ENCODE measurements around the gene MAPKAPK5. TPM values are rescaled to one million over a fixed set of nuclear protein-coding genes. Genes with fewer than 3 reads are reported as not detected.

The MAPKAPK5 gene
- total and polyA plus RNA-seq, 2 of the 13 experiments (the other 11 are each of a cell fraction or from before 2014, with no cell fraction given) = 43.2 to 58.2 TPM

DNA sequence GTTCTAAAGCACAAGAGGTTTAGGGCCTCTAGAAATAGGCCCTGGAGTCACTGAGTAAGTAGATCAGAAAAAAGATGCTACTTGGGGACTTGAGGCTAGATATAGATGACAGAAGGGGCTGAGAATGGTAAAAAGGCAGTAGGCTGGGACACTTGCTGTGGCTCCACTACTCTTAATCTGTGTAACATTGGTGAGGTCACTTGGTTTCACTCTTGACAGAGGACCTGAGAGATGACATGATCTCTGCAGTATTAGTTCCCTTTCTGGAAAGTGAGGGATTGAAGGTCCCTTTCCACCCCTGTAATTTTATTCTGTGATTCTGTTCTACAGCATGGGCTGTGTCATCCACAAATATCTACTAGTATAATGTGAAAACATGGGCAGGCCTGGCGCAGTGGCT, 39.7 kb downstream of the MAPKAPK5 start:
- CTCF ChIA-PET (ENCODE audit: low intra/inter-chr PET ratio, low total read pairs) = no interaction called here
- H2AFZ ChIP-seq (ENCODE audit: low read length) = no peak overlapping the region
- ATAC-seq = no peak
- in situ Hi-C loops (cut with HindIII; ENCODE audit: extremely low pct_ligation_motif_present, low pct_unique_long_range_greater_than_20kb) (no loop called here), intact Hi-C loops (cut with micrococcal nuclease; ENCODE audit: unreplicated experiment) (no loop called here)
- no peak overlapping the region for H3K4me3 ChIP-seq (replicated peaks in 1 of 3; ENCODE audit: insufficient read depth in 1 of 3, low read depth in 2 of 3, low read length in 3 of 3)
- WGBS (ENCODE audit: low lambda C conversion rate) = 90% methylated on average over 1 of the region's 1 CpG
- H3K4me2 ChIP-seq (ENCODE audit: low read depth, low read length) = no peak overlapping the region
- H3K36me3 ChIP-seq (replicated peaks in 1 of 2; ENCODE audit: control insufficient read depth in 1 of 2, insufficient read depth in 2 of 2, low read length in 2 of 2) = peaks cover 32 to 81% of the 10 kb centered on the region in 2 experiments
- H3K9me3 ChIP-seq (ENCODE audit: low read length) = no peaks in the 10 kb centered on the region
- no peak for FAIRE-seq
- H4K20me1 ChIP-seq (ENCODE audit: insufficient read depth, low read length) = no peaks in the 10 kb centered on the region; the same call in 1 of the 2 replicates
- no peak for DNase-seq (ENCODE audit: low spot score)
- no peak overlapping the region for H3K9ac ChIP-seq (ENCODE audit: insufficient read depth, low read depth, low read length)
- POLR2A ChIA-PET = no interaction called here
- H3K4me1 ChIP-seq (ENCODE audit: insufficient read depth, low read length) = no peaks in the 10 kb centered on the region
- no peak overlapping the region for H3K27ac ChIP-seq (ENCODE audit: extremely low read length, insufficient read depth, low read length)
- no peaks in the 10 kb centered on the region for H3K79me2 ChIP-seq (ENCODE audit: insufficient read depth, low read length)
- TF ChIP-seq ZNF24 (IDR thresholded peaks at IDR 0.05) (no peak), NR2C2 (CRISPR knock-in tag; IDR thresholded peaks at IDR 0.05; ENCODE audit: borderline replicate concordance) (no peak), ATF7-NPFF (CRISPR knock-in tag; IDR thresholded peaks at IDR 0.05; ENCODE audit: low read depth) (no peak)
- H3K27me3 ChIP-seq (ENCODE audit: control insufficient read depth in 1 of 2, insufficient read depth in 2 of 2, low read length in 2 of 2) = no peaks in the 10 kb centered on the region
- no TSS peak for BruUV-seq (replicated peaks)

DNA sequence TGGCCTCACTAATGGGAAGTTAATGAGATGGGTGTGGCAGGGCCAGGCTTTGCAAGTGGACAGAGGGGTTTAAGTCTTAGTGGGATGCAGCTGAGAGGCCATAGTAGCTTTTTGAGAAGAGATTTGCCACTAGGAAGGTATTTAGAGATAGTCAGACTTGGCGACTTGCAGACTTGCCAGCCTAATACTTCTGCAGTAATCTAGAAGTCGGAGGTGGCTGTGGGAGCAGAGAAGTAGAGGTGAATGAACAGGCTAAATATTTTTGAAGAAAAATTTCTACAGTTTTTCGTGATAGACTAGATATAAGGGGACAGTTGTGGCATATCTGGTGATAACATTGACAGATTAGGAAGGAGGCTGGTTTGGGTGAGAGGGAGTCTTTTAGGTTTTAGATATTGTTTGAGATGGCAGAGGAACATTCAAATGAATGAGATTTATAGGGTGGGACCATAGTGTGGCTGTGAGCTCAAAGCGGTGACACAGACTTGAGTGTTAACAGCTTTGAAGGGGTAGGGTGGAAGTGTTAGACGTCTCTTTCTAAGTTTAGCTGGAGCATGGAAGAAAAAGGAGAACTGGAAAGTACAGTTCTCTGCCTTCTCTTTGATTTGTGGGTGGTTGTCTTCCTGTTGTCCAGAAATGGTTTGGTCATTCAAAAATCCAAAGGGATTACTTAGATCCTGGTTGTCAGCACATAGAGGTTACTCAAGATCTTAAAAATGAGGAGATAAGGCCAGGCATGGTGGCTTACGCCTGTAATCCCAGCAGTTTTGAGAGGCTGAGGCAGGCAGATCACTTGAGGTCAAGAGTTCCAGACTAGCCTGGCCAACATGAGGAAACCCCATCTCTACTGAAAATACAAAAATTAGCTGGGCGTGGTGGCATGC, 44.9 kb downstream of the MAPKAPK5 start:
- H4K20me1 ChIP-seq (ENCODE audit: insufficient read depth, low read length) = no peaks in the 10 kb centered on the region
- H3K79me2 ChIP-seq (ENCODE audit: insufficient read depth, low read length) = no peaks in the 10 kb centered on the region
- FAIRE-seq (no peak), DNase-seq (ENCODE audit: low spot score) (no peak), ATAC-seq (no peak)
- intact Hi-C loops (cut with micrococcal nuclease; ENCODE audit: unreplicated experiment) = no loop called here
- 99% methylated on average over 7 of the region's 7 CpGs for WGBS (ENCODE audit: low lambda C conversion rate)
- H3K9ac ChIP-seq (ENCODE audit: insufficient read depth, low read depth, low read length) = no peak overlapping the region
- H3K9me3 ChIP-seq (ENCODE audit: low read length) = no peaks in the 10 kb centered on the region
- TF ChIP-seq RELA (CRISPR knock-in tag; IDR thresholded peaks at IDR 0.05) = no peak
- TF ChIP-seq PTBP1 (IDR thresholded peaks at IDR 0.05; ENCODE audit: low read depth, low read length, poor library complexity, severe bottlenecking) = no peak
- no peak for TF ChIP-seq ZNF446 (CRISPR knock-in tag; IDR thresholded peaks at IDR 0.05)
- no peak for TF ChIP-seq CAMTA2 (CRISPR knock-in tag; IDR thresholded peaks at IDR 0.05; ENCODE audit: borderline replicate concordance)
- no peak for TF ChIP-seq REPIN1 (CRISPR knock-in tag; IDR thresholded peaks at IDR 0.05; ENCODE audit: borderline replicate concordance, low read depth)
- no peak for TF ChIP-seq ZNF589 (CRISPR knock-in tag; conservative IDR thresholded peaks at IDR 0.05)
- no peak for TF ChIP-seq ZNF263 (CRISPR knock-in tag; IDR thresholded peaks at IDR 0.05)
- no peak for TF ChIP-seq ASH2L (IDR thresholded peaks at IDR 0.05; ENCODE audit: insufficient read length, low read depth, low read length)
- in situ Hi-C loops (cut with HindIII; ENCODE audit: extremely low pct_ligation_motif_present, low pct_unique_long_range_greater_than_20kb) = no loop called here
- no peaks in the 10 kb centered on the region for H3K27me3 ChIP-seq (ENCODE audit: control insufficient read depth in 1 of 2, insufficient read depth in 2 of 2, low read length in 2 of 2)
- H2AFZ ChIP-seq (ENCODE audit: low read length) = no peak overlapping the region
- H3K4me2 ChIP-seq (ENCODE audit: low read depth, low read length) = no peak overlapping the region
- no peaks in the 10 kb centered on the region for H3K4me1 ChIP-seq (ENCODE audit: insufficient read depth, low read length)
- ChIA-PET CTCF (ENCODE audit: low intra/inter-chr PET ratio, low total read pairs) (no interaction called here), POLR2A (no interaction called here)
- no peak overlapping the region for H3K27ac ChIP-seq (ENCODE audit: extremely low read length, insufficient read depth, low read length)
- no TSS peak for BruUV-seq (replicated peaks)
- H3K36me3 ChIP-seq (replicated peaks in 1 of 2; ENCODE audit: control insufficient read depth in 1 of 2, insufficient read depth in 2 of 2, low read length in 2 of 2) = peaks cover 40 to 86% of the 10 kb centered on the region in 2 experiments
- no peak overlapping the region for H3K4me3 ChIP-seq (replicated peaks in 1 of 3; ENCODE audit: insufficient read depth in 1 of 3, low read depth in 2 of 3, low read length in 3 of 3)

Data from HepG2 (cell line).